GM21447 (cell line): ENCODE measurements around the gene RBMS3.

Experiments
- ATAC-seq: cut with Tn5 transposase; IDR thresholded peaks from one replicate; pipeline ENCODE4 v1.9.1; 2021; ENCODE audit not compliant: unreplicated experiment

RBMS3 gene

DNA sequence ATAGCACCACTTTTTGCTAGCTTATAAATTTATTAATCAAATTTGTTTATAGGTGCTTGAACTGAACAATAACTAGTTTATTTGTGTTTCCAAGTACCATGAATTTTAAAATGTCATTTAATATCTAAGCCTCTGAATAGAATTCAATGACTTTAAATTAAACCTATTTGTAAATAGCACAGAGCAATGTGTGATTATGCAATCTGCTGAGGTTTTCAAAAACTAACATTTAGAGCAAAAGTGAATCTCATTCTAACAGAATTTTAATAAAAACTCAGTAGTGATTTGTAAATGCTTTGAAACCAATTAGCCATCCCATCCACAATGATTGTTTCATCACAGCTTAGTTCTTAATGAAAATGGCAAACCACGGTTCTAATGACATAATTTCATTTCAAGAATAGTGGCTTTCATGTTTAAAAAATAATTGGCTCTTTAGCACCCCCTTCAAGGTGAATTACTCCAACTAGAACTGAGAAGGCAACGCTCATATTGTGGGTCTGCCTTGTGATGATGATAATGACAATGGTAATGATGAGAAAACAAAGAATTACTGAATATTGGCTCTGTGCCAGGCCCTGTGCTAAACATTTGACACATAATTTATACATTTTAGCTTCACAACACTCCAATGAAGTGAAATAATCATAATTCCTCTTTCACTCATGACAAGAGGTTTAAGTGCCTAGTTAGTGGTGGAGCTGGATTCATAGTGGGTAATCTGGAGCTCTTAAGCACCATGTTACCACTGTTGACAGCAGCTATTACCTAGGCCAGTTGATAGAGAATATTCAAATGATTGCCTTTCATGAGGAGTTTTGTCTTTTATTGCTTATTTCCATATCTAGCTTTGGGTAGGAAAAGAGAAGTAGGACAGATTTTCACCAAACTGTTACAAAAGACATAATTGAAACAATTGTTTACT is 145.7 kb downstream of the RBMS3 start:
- no peak for ATAC-seq

DNA sequence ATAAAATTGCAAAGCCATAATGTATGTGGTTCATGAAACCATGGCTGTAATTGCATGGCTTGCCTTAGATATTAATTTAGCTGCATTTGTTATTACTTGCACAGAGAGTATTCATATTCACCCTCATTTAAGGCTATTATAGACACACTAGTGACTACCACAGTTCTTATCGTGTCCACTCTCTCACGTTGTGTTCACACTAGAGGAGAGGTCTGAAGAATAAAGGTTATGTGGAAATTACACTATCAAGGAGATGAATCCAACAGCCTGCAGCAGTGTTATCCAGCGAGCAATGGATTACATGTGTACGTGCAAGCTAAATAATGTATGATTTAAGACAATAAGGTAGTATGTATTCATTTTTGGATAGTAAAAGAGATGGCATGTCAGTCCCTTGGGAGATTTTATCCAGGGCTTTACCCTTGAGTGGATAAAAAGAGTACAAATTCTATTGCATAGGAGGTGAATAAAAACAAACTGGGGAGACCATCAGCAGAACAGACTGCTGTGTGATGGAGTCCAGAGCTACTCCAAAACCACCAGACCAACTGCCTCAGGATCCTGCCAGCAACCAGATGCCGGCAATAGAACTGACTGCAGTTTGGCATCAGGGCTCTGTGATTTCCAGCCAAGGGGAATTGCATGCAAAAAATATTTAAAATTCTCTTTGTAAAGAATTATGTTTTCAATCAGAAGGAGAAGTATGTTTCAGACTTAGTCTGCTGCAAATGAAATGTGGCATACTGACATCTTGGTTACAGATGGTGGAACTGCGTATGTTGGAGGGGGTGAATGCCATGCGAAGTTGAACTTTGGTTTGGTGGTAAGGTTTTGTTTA is 146.6 kb downstream of the RBMS3 start:
- ATAC-seq, result no peak

DNA sequence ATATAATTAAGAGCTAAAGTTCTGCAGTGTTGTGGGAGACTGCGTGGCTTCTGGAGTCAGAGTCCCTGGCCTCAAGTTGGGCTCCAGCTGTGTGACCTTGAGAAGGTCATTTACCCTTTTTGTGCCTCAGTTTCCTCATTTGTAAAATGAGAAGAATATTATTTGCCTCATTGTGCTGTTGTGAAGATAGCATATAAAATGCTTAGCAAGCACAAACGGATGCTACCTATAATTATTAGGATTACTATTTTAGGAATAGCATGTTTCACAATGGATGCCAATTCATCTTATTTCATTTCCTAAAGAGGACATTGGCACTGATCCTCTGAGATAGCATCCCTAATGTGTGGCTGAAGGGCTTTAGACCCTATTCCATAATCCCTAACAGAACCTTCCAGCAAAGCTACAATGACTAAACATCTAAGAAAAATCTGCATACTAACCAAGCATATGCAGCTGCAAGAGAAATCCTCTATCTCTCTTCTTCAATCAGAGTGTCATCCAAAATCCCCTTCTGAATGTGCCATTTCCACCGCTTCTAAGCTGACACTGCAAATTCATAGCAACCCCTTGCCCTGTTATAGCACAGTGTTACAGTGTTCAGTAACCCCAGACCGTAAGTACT is 148.3 kb downstream of the RBMS3 start:
- no peak for ATAC-seq

DNA sequence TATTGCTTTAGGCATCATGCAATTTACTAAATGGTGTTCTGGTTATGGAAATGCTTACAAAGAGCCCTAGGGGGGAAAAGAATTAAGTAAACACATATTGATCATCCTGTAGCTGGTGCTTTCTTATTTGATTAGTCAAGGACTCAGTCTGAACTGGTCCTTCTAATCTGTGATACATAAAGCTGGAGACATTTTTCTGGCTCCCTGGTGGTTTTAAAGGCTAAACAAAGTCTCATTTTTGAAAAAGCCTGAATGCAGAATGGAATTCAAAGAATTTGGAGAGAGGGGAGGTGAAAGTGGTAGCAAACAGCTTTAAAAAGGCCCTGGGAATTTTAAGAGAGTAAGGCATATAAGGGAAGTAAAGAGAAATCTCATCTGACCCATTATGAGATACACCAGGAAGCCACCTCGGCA is 149.7 kb downstream of the RBMS3 start:
- ATAC-seq, result no peak

DNA sequence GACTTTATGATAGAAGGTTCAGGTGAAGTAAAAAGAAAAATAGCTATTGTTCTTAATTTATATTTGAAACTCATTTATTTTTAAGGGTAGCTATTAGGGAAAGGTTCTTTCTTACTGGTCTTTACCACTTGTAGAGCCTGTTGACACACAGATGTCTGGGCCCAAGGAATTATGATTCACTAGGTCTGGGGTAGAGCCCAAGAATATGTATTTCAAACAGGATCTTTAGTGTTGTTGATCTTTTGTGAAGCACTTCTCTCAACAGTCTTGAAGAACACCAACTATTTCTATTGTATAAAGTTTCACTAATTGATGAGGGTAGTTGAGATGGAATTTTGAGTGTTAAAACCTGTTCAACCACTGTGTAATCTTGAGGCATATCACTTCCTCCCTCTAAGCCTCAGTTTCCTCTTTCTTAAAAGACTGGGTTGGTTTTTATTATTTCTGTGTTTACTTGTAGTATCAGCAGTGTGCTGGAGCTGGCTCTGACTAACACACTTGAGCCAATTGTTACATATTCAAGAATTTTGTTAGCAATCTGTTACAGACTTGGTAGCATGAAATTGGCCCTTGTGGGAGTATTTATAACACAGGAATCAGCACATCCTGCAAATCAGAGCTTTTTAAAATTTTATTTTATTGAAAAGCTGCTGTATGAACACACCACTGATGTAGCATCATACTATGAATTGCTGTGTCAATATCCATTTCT is 155.9 kb downstream of the RBMS3 start:
- ATAC-seq, result no peak

DNA sequence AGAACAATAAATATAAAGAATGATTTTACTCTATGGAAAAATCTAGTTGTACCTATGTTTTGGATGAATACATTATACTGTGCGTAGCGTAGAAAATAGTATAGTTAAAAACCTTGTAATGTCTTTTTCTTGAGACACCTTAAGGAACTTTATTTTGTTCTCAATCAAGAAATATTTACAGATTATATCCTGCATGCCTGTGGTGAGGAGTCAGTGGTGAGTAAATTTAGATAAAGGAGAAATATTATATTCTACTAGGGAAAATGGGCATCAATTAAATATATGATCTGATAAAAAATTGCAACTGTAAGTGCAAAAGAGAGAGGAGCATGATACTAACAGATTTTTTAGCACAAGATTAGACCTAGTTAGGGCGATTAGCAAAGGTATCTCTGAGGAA is 157.7 kb downstream of the RBMS3 start:
- no peak for ATAC-seq

DNA sequence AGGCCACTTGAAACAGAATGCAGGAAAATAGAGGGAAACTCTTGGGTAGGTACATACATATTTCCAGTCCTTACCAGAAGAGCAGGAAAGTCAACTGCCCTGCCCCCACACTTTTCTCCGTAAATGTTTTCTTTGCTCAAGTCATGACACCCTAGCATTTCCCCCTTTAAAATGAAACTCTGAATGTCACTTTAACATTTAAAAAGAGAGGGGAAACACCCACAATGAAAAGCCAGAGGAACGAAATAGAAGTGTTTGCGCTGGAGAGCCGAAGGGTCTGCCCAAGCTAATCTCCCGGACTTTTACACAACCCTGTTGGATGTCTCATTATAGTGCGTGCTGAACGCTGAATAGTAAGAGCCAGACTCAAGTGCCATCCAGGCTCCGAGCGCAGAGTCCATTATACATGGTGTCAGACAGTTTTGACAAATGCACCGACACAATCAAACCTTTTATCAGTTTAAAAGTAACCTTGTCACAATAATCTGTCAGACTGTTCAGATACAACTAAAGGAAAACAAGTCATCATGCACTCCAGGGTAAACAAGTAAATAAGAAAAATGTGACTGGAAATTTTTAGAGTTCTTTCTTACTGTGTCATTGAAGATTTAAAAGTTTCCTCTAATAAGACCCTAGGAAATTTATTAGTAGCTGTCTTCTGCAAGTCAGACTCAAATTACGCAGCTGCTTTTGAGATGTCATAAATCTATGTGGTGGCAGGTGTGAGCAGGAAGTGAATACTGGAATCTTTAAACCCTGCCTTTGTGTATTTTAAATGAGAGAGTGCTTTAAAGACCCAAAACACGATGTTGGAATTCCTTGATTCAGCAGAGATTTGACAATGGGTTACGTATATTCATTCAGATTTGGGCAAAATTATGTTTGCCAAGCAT is 159.8 kb downstream of the RBMS3 start:
- no peak for ATAC-seq

DNA sequence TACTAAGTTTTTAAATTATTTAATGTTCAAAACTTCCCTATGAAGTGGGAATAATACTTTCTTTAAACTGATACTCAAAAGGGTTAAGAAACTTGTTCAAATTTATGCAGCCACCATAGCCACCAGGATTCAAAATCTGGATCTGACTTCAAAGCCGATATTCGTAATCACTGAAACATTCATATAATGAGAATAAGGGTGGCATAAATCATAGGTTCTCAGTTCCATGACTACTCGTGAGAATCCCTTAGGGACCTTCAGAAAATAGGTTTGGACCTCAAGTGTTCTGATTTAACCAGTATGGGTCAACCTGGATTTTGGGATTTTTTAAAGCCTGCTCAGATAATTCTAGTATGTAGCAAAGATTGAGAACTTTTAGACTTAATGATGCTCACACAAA is 160.6 kb downstream of the RBMS3 start:
- no peak for ATAC-seq

DNA sequence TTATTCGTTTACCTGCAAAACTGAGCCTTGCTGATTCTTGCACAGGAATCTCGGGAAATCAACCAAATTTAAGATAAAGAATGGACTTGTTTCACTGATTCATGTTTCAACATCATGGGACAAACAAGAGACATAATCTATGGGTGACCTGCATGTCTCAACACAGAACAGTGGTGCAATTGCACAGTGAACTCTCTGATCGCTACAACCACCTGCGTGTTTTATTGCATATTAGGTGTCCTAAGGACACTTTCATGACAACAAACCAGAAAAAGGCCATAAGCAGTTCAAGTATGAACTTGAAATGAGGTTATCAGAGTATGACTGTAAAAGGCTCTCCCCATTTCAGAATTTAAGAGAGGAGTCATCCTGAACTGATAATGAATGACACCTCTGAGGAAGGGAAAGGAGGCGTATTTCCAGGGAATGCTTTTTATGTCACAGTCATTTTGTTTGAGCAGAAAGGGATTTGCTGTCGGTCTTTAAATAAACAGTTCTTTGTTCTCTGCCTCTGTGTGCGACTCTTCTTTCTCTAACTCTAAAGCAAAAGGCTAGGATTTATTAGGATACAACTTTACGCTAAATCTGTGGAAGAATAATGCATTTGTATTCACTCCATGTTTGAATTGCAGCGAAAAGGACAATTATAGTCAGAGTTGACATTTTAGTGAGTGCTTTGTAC is 167.2 kb downstream of the RBMS3 start:
- ATAC-seq, result no peak

DNA sequence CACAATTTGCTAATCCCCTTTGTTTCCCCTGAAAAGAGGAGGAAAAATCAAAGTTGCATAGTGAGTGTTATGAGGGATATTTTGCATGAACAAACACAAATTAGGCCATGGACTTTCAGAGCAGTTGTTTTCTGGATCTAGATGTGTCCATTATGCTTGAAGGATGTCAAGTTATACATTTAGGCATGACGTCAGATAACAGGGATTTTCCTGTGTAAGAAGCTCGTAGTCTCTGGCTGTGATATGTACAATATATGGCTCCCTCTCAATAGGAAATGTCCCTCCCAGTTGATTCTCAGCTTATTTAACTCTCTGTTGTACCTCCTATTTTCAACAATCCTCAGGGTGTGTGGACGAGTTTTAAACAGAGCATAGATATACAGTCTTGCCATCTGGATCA is 171.0 kb downstream of the RBMS3 start:
- no peak for ATAC-seq

DNA sequence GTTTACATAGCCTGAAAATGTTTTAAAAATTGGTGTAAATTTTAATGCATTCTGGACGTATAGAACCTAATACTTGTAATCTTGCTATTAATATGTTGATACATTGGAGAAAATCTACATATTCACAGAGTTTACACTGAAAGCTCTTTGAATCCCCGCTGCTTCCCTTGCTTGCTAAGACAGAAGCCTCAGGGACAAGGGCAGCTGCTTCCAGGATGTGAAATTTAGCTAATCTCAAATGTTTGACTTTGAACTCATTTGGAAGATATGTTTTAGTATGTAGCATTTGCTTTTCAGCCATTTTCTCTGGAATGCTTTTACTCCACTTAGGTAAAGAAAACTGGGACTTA is 172.0 kb downstream of the RBMS3 start:
- ATAC-seq, result no peak

DNA sequence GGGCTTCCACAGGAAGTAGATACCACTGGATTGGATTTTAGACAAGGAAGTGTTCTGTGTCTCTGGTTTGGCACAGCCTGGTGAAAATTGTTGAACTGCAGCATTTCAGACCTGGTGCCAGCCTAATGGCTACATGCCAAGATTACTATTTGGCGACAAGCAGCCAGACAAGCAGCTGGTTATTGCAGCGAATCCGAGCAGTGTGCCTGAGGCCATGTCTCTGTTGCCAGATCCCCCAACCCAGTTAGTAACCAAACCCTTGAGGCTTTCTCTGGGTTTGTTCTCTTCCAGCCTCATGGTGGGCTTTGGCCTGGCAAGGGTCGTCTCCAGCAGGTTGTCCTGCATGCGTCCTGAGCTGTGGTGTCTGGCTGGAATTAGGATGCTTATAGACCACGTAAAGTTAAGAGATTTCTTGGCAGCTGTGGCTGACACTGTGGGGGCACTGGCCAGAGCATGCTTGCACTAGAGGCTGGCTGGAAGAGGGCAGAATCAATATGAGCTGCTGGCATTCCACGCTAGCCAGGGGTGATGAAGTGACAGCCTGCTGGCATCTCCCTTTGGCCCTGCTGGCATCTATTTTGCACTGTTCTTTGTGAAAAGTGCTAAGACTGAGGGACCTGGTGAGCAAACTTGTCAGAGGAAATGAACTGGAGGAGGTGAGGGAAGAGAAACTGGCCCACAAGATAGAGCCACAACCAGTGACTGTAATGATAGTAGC is 172.6 kb downstream of the RBMS3 start:
- no peak for ATAC-seq

DNA sequence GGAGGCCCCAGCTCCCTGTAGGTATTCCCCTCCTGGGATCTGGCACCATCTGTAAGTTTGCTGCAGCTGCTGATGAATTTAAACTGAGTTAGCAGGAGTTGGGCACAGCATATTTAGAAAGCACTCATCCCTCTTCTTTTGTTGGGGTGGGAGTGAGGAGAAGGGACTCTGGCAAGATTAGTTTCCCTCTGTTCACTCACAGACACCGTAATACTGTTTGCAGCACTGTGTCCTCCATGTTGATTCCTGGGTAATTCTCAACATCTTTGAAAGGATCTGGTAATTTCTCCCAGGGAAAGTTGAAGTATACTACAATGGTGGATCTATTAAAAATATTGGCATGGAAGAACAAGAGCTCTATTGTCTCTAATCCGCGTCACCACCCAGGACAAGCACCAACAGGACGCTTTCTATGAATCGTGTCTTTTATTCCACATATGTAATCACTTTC is 173.3 kb downstream of the RBMS3 start:
- no peak for ATAC-seq

DNA sequence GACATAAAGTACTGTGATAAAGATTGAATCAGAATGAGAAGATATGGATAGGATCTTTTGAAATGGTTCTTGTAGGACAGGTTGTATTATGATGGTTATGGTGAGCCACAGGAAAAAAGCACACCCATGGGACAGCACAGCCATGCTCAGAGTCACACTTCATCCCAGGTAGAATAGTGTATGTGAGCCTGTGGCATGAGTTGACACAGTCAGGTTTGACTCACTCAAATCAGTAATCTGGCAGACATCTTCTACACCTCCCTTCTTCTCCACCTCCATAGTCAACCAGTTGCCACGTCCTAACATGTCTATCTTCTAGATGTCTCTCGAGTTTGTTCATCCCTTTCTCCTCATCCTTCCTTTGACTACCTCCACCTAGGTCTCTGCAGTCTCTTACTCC is 176.0 kb downstream of the RBMS3 start:
- ATAC-seq, result no peak

DNA sequence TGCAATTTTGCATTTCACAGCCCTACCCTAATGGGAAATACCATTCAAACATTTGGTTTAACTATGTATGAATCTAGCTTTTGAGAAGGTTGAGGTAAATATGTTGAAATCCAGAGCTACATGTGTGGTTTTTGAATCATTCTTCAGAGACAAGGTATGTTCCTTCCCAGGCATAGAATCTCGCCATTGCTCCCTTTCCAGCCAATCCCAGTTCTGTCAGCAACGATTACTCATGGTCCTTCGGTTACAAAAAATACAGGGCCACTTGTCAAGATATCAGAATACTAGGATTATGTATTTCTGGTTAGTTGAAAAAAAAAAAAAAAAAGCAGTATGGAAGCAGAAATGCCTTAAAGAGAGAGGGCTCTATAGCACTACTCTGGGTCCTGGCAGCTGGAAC is 182.4 kb downstream of the RBMS3 start:
- ATAC-seq, result no peak

DNA sequence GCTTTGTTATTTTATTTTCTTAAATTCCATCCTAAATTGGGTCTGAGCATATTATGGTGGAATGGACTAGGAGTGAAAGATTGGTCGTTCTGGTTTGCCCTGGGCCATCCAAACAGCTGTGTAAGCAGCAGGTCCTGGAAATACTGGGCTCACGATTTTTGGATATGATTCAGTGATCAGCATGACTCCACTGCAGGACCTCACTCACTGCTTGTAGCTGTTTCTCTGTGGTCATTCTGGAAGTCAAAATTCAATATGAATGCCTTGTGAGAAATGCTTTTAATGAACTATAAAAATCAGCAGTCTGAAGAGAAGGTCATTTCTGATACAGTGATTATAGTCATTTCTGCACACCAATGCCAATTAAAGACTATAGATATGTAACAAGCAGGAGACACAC is 185.0 kb downstream of the RBMS3 start:
- no peak for ATAC-seq

DNA sequence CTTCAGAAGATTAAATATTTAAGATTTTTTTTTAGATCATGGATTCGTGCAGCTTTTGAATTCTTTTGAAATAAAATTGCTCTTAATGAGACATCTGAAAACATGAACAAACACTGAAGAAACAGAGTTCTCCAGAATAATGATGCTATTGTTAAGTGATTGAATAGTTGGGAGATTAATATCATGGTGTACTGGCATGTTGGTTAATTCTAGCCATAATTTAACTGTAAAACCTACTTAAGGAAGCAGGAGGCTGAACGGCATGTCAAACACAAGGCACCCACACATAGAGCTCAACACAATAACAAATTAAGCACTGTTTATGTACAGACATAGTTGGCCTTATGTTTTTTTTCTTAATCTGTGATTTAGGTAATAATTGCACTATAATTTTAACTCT is 185.6 kb downstream of the RBMS3 start:
- ATAC-seq, result no peak

DNA sequence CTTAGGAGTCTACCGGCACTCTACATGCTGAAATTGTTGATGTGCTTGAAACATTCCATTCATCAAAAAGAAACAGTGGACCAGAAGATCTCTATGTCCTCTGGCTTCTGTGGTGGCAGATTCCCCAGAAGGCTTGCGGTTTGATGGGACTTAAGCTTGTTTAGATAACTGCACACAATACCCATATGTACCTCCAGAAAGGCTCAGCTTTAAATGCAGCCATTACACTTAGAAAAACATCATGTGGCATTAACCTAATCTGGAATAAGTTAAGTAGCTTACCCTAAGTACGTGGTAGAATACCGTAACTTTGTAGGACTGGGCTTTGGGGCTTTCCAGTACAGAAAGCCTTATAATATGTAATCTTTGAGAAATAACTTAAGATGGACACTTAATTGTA is 187.3 kb downstream of the RBMS3 start:
- ATAC-seq, result no peak
